Nephron progenitor cell (in vitro differentiated cells): ENCODE data around the gene PLXNA2.

Experiments used
- DNase-seq: peaks from one replicate; pipeline ENCODE4 v3.0.0; 2021
- H3K27ac Mint-ChIP-seq: 2 replicates; pipeline ENCODE4 v1.8.0; 2021; ENCODE audit warnings: mild to moderate bottlenecking, moderate library complexity, mixed read lengths
- H3K27me3 Mint-ChIP-seq: 2 replicates; pipeline ENCODE4 v1.8.0; 2021; ENCODE audit warnings: mild to moderate bottlenecking, low read depth, mixed read lengths; ENCODE audit not compliant: poor library complexity
- H3K36me3 Mint-ChIP-seq: 2 replicates; pipeline ENCODE4 v1.8.0; 2021; ENCODE audit warnings: low read depth, mixed read lengths
- H3K4me1 Mint-ChIP-seq: 2 replicates; pipeline ENCODE4 v1.8.0; 2021; ENCODE audit warnings: mixed read lengths
- H3K4me3 Mint-ChIP-seq: 2 replicates; pipeline ENCODE4 v1.8.0; 2021; ENCODE audit warnings: mild to moderate bottlenecking, moderate library complexity, mixed read lengths
- H3K9me3 Mint-ChIP-seq: 2 replicates; pipeline ENCODE4 v1.8.0; 2021; ENCODE audit warnings: mild to moderate bottlenecking, moderate library complexity, mixed read lengths
- TF ChIP-seq, protein P1 (sequence below): fragments of 200-600 bp; sonication (generic); IDR thresholded peaks from 2 replicates; pipeline ENCODE4 v1.5.0; 2021; ENCODE audit warnings: antibody characterized with exemption

PLXNA2 gene

DNA sequence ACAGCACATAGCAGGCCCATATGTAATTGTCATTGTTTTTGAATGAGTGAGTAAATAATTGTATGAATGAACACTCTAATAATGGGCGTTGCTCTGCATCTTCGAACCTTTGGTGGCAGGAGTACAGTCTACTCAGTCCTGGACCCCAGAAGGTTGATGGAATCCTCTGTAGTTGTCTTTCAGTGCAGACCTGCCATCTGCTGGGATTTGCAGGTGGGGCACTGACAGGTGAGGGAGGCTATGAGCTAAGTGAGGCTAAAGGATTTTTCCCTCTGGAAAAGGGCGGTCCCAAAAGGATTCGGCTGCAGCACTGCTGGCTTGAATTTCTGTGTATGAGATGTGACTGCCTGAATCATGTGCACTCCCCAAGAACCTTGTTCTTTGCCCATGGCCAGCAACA, 53.4 kb downstream of the PLXNA2 start:
- DNase-seq, result no peak
- TF ChIP-seq, protein P1, sequence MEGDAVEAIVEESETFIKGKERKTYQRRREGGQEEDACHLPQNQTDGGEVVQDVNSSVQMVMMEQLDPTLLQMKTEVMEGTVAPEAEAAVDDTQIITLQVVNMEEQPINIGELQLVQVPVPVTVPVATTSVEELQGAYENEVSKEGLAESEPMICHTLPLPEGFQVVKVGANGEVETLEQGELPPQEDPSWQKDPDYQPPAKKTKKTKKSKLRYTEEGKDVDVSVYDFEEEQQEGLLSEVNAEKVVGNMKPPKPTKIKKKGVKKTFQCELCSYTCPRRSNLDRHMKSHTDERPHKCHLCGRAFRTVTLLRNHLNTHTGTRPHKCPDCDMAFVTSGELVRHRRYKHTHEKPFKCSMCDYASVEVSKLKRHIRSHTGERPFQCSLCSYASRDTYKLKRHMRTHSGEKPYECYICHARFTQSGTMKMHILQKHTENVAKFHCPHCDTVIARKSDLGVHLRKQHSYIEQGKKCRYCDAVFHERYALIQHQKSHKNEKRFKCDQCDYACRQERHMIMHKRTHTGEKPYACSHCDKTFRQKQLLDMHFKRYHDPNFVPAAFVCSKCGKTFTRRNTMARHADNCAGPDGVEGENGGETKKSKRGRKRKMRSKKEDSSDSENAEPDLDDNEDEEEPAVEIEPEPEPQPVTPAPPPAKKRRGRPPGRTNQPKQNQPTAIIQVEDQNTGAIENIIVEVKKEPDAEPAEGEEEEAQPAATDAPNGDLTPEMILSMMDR, result no peak
- Mint-ChIP-seq H3K36me3 (peaks cover 73% of the 10 kb centered on the region), H3K27me3 (peaks cover 43% of the 10 kb centered on the region), H3K4me1 (peaks cover 51% of the 10 kb centered on the region), H3K27ac (no peak overlapping the region), H3K9me3 (no peaks in the 10 kb centered on the region), H3K4me3 (no peak overlapping the region)

DNA sequence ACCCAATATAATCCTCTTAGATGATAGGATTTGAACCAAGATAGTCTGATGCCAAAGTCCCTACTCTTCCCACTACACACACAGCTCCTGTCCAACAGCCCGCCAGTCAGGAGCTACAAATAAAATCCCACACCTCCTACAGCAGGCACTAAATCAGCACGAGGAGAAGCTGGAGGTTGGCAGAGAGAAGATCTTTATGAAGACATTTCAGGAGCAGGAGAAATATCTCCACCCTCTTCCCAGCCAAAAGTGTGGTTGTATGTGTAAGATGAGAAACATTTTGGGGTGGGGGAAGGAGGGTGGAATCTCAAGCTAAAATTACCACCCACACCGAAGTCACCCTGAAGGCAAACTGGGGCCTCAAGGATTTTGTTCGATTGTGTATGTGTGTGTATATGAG, 54.5 kb downstream of the PLXNA2 start:
- TF ChIP-seq, protein P1, result no peak
- H3K27ac Mint-ChIP-seq, result no peak overlapping the region
- H3K9me3 Mint-ChIP-seq, result no peaks in the 10 kb centered on the region
- H3K4me1 Mint-ChIP-seq, result peaks cover 51% of the 10 kb centered on the region
- H3K36me3 Mint-ChIP-seq, result peaks cover 68% of the 10 kb centered on the region
- no peak overlapping the region for H3K4me3 Mint-ChIP-seq
- DNase-seq, result no peak
- peaks cover 47% of the 10 kb centered on the region for H3K27me3 Mint-ChIP-seq

DNA sequence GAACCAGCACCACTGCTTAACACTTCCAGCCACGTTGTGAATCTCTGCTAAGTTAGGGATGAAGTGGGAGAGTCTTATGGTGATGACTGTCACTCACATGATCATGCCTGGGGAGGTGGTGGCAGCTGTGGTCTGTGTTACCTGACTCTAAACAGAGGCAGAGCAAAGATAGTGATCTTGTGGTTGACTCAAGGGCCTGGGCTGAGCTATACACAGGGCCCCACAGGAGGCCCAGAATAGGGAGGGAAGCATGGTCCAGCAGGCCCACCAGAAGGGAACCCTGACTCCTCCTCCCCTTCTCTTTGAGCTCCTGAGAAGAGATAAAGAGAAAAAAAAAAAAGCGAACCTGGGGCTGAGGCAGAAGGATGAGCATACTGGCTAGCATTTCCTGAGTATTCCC, 55.0 kb downstream of the PLXNA2 start:
- Mint-ChIP-seq H3K4me1 (peaks cover 52% of the 10 kb centered on the region), H3K36me3 (peaks cover 63% of the 10 kb centered on the region), H3K27me3 (peaks cover 52% of the 10 kb centered on the region), H3K9me3 (no peaks in the 10 kb centered on the region), H3K27ac (no peak overlapping the region), H3K4me3 (no peak overlapping the region)
- TF ChIP-seq, protein P1, result no peak
- no peak for DNase-seq

DNA sequence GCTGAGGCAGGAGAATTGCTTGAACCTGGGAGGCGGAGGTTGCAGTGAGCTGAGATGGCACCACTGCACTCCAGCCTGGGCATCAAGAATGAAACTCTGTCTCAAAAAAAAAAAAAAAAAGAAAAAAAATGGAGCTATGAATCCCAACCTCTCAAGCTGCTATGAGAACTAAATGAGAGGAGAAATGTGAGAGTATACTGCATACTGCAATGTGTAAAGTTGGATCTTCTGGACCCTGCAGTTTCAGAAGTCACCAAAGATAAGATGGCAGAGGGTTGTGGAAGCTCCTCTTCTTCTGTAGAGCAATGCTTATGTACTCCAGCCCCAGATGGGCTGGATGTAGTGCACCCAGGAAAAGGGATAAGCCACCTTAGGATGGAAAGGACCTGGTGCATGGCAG, 55.6 kb downstream of the PLXNA2 start:
- Mint-ChIP-seq H3K4me3 (no peak overlapping the region), H3K4me1 (peaks cover 58% of the 10 kb centered on the region), H3K9me3 (no peaks in the 10 kb centered on the region), H3K27ac (no peak overlapping the region), H3K36me3 (peaks cover 62% of the 10 kb centered on the region), H3K27me3 (peaks cover 55% of the 10 kb centered on the region)
- DNase-seq, result no peak
- TF ChIP-seq, protein P1, result no peak

DNA sequence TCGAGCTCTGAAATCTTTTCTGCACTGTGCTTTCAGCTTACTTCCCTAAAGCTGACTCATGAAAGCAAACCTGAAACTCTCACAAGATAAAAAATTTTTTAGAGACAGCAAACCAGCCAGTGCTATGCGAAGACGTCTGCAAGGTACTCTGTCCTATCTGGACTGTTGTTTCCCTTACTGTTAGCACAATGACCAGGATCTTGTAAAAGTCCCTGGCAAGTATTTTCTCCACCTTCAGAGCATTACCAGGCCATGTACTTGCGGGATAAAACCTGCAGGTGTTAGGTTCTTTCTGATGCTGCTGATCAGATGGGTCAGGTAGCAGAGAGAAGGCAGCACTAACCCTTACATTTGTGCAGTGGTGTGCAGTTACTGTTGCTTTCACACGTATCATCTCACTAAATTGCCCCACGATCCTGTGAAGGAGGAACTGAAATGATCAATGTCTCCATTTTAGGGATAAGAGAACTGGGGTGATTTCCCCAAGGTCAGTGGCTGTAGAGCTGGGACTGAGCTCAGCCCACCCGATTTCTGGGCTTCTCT, 56.6 kb downstream of the PLXNA2 start:
- no peaks in the 10 kb centered on the region for H3K9me3 Mint-ChIP-seq
- H3K27ac Mint-ChIP-seq, result no peak overlapping the region
- DNase-seq, result no peak
- peaks cover 62% of the 10 kb centered on the region for H3K36me3 Mint-ChIP-seq
- TF ChIP-seq, protein P1, result no peak
- H3K4me1 Mint-ChIP-seq, result peaks cover 68% of the 10 kb centered on the region
- peaks cover 55% of the 10 kb centered on the region for H3K27me3 Mint-ChIP-seq
- H3K4me3 Mint-ChIP-seq, result no peak overlapping the region

DNA sequence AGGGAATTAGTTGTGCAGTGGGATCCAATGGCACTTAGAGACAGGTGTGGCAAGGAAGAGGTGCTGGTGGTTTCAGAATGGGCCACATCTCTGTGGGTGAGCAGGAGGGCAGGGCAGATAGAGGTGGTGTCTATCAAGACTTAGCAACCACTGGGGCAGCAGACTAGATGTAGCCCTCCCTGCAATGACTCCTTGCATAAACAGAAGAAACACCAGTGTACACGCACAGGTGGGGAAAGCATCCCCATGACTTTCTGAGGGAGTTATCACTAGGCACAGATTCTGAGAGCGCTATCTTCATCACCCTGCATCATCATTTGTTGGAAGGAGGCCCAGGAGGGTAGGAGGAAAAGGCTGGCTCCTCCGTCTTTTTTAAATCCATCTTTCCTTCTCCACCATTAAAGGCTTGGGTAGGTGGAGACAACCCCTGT, 58.4 kb downstream of the PLXNA2 start:
- Mint-ChIP-seq H3K9me3 (no peaks in the 10 kb centered on the region), H3K36me3 (peaks cover 49% of the 10 kb centered on the region), H3K4me3 (no peak overlapping the region), H3K27ac (no peak overlapping the region), H3K4me1 (peaks cover 86% of the 10 kb centered on the region), H3K27me3 (peaks cover 45% of the 10 kb centered on the region)
- TF ChIP-seq, protein P1, result no peak
- no peak for DNase-seq
